Measurements from ENCODE around the gene LMBR1L. TPM values are rescaled to one million over a fixed set of nuclear protein-coding genes. Genes with fewer than 3 reads are reported as not detected.

The LMBR1L gene
- polyA plus RNA-seq, 1 donor = 87.7 TPM

DNA sequence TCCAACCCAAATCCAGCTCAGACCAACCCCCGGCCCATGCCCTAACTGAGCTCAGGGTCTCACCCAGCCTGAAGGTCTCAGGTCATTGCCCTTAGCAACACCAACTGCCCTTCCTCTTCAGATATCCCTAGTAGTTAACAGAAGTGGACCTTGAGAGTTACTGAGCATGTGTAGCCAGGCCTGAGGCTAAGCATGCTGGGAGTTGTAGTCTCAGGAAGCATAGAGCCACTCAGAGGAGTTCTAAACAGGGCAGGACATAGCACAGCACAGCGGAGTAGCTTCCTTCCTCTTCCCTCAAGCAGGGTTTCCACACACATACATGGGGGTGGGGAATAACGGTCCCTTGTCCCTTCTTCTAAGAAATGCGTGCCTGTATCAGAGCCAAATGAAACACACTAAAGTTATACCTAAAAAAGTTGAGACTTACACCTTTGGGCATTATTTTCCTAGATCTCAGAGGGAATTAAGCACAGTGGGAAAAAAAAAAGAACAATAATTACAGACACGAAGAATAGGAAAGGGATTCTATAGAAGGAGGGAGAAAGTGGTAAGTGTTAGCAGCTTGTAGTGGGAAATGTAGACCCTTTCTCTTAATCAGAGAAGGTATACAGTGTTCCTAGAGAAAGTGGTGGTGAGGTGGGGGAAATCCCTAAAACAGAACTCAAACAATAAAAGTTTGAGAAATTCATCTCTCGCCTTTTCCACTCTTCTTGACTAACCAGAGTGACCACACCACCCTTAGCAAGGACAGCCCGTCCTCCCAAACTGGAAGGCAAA is 54.5 kb downstream of the LMBR1L start:
- no peak for DNase-seq

DNA sequence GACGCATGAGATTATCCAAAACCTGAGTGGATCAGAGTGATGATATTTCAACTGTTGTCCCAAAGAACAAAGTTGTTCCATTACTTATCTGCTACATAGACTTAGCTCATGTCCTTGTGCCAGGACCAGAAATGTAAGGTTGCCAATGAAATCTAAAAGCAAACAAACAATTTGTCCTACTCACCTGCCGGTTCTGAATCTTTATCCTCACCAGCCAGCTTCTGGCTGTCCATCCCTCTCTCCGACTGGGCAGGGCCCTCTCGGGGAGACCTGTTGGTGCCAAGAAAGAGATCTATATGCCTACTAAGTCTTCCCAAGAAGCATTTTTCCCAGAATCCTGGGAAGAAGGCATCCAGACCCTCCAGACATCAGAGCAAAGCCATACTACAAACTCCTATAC is 55.6 kb downstream of the LMBR1L start:
- no peak for DNase-seq

GRCh38 chr12:49054524-49054923 is 56.1 kb downstream of the LMBR1L start:
- DNase-seq = no peak

DNA sequence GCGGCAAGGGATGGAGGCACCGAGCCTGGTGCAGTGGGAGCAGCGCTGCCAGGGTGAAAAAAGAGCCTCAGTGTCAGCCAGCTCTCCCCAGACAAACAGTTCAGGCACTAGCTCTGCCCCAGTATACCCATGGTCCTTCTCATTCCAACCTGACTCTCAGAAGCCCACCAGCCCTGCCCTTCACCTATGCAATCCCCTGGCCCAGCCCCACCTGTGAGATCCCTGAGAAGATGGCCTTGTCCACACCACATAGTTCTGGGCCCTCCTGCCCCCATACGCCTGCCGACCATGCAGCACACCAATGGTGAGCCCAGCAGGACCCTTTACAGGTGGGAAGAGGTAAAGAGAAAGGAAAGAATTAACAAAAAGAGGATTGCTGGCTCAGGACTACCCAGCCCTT is 56.6 kb downstream of the LMBR1L start:
- DNase-seq = no peak

DNA sequence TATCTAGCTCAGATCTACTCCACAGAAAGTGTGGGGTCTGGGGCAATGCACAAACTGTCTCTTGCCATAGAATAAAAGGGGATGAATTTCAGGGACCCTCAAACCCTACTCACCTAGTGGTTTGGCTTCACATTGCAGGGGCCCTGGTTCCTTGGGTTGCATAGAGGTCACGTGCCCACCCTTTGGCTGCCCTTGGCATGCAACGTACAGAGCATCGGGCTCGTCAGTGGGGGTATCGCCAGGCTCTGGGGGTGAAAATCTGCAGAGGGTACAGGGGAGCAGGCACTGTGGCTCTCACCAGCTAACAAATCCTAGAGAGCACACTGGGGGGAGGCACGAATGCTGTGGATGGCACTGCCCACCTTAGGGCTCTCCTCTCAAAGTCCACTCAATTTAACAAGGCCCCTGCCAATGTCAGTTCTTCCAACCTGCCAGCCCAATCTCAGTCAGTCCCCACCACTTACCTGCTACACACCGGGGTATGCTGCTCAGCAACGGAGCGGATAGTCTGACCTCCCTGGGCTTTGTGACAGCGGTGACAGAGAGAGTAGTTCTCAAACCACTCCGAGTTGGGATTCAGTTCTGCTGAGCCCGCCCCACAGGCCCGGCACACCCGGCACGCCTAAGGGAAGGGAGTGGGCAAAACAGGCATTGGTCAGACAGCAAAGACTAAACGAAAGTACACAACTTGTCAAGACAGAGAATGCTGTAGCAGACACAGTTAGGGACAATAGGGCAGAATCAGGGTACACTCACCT is 58.0 kb downstream of the LMBR1L start:
- DNase-seq = no peak

- DNase-seq = no peak
These were observed 58.7 kb downstream of the LMBR1L start for GRCh38 chr12:49051777-49052438.

GRCh38 chr12:49051373-49051764 is 59.3 kb downstream of the LMBR1L start:
- no peak for DNase-seq

DNA sequence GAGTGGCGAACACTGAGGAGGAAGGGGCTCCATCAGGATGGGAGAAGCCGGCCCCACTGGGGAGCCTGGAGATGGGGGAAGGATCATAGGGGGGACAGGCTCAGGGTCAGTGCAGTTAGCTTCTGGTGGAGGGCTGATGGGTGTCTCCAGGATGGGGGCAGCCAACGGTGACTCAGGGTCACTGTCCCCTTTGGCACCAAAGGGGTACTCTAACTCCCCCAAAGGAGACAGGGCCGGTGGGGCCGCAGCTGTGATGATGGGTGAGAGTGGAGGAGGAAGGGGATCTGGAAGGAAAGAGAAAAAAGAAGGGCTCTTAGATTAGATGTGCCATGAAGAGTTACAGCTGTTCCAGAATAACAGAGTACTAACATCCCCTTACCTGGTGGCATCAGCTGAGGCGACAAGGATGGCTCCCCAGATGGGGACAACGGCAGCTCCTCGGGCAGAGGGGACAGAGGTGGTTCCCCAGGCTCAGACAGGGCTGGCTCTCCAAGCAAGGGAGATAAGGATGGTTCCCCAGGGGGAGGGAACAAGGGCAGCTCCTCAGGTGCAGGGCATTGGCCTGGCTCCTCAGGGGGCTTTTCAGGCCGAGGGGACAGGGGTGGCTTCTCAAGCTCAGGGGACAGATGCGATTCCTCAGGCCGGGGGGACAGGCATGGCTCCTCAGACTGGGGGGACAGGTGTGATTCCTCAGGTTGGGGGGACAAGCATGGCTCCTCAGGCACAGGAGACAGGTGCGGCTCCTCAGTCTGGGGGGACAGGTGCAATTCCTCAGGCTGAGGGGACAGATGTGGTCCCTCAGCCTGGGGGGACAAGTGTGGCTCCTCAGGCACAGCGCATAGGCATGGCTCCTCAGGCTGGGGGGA is 59.9 kb downstream of the LMBR1L start:
- no peak for DNase-seq

DNA sequence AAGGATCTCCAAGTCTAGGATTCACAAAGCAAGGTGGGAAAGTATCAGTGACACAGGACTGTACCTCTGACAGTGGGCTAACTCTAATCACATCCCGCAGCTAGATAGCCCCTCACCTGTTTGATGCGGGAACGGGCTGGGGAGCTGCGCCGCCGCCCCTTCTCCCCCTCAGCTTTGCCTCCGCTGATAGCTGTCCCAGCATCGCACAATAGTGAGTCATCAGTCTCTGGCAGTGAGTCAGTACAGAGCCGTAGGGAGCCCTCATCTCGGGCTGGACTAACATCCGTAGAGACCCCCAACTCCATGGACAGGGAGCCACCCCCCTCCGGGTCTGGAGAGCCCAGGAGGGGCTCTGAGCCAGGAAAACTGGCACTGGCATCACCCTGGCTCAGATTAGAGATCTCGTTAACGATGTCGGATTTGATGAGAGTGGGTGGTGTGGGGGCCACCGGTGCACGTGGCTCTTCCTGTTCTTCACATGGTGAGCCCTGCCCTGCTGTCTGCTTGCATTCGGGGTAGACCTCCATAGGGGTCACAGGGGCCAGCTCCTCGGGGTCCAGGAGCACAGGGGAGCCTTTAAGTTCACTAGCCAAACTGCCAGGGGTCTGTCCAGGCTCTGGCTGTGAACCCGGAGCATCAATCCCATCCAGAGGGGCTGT is 61.0 kb downstream of the LMBR1L start:
- no peak for DNase-seq

GRCh38 chr12:49048953-49049352 is 61.7 kb downstream of the LMBR1L start:
- no peak for DNase-seq

Other genes starting within 250 kb of the LMBR1L start
- 2.4 TPM for gene RND1, start 245.0 kb downstream of the LMBR1L start, polyA plus RNA-seq (ENCODE audit: insufficient read length)
- gene FKBP11, start 185.4 kb downstream of the LMBR1L start, polyA plus RNA-seq (ENCODE audit: insufficient read length) = 22.4 TPM
- gene ARF3, start 153.4 kb downstream of the LMBR1L start, polyA plus RNA-seq (ENCODE audit: insufficient read length) = 128 TPM
- 0.12 TPM for gene WNT10B, start 139.1 kb downstream of the LMBR1L start, polyA plus RNA-seq (ENCODE audit: insufficient read length)
- not detected for gene WNT1, start 132.5 kb downstream of the LMBR1L start, polyA plus RNA-seq (ENCODE audit: insufficient read length)
- 65.9 TPM for gene DDN, start 111.5 kb downstream of the LMBR1L start, polyA plus RNA-seq (ENCODE audit: insufficient read length)
- 95.8 TPM for gene PRKAG1, start 92.1 kb downstream of the LMBR1L start, polyA plus RNA-seq (ENCODE audit: insufficient read length)
- 57.7 TPM for gene KMT2D, start 50.1 kb downstream of the LMBR1L start, polyA plus RNA-seq (ENCODE audit: insufficient read length)
- gene RHEBL1, start 40.9 kb downstream of the LMBR1L start, polyA plus RNA-seq (ENCODE audit: insufficient read length) = 1.8 TPM
- 0.25 TPM for gene DHH, start 16.0 kb downstream of the LMBR1L start, polyA plus RNA-seq (ENCODE audit: insufficient read length)
- 1,176 TPM for gene TUBA1B, start 20.5 kb upstream of the LMBR1L start, polyA plus RNA-seq (ENCODE audit: insufficient read length)
- 433 TPM for gene TUBA1A, start 78.2 kb upstream of the LMBR1L start, polyA plus RNA-seq (ENCODE audit: insufficient read length)
- gene TUBA1C, start 154.2 kb upstream of the LMBR1L start, polyA plus RNA-seq (ENCODE audit: insufficient read length) = 123 TPM
- not detected for gene PRPH, start 184.3 kb upstream of the LMBR1L start, polyA plus RNA-seq (ENCODE audit: insufficient read length)
- gene TROAP, start 212.4 kb upstream of the LMBR1L start, polyA plus RNA-seq (ENCODE audit: insufficient read length) = 35.9 TPM
- gene C1QL4, start 226.3 kb upstream of the LMBR1L start, polyA plus RNA-seq (ENCODE audit: insufficient read length) = 1.2 TPM
- gene DNAJC22, start 236.0 kb upstream of the LMBR1L start, polyA plus RNA-seq (ENCODE audit: insufficient read length) = 30.2 TPM

Data from left kidney (tissue), 2 donors.